ENCODE measurements around the gene LAMTOR4.

LAMTOR4 gene

DNA sequence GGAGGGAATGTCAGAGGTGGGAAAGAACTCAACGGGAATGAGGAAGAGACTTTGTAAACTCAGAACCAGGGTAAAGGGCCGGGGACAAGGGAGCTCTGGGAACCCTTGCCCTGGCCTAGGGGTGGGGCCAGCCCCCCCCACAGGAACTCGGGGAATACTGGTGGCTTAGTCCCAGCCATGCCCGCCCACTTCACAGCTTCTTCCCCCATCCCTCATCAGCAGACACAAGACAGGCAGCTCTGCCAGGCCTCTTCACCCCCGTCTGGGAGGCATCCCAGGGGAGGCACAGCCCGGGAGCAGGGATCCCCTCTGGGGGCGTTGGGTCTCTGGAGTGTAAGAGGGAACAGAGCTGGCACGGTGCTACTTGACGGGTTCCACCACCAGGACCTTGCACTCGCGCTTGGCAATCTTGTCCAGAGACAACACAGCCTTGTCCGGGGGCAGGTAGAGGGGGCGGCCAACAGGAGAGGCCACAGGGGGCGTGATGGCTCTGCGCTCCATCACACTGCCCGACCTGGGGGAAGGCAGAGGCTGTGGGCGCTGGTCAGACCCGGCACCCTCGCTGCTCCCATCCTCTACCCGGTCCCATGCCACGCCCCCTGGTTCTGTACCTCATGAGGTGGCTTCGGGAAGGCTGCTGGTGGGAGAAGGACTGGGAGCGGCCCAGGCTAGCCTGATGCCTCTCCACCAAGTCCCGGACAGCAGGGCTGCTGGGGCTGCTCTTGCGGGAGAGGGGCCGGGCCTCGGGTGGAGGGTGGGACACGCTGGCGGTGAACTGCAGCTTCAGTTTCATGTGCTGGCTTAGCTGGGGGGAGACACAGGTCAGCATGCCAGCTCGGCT lies 6.2 kb downstream of the LAMTOR4 start:
- DNase-seq, result no peak

DNA sequence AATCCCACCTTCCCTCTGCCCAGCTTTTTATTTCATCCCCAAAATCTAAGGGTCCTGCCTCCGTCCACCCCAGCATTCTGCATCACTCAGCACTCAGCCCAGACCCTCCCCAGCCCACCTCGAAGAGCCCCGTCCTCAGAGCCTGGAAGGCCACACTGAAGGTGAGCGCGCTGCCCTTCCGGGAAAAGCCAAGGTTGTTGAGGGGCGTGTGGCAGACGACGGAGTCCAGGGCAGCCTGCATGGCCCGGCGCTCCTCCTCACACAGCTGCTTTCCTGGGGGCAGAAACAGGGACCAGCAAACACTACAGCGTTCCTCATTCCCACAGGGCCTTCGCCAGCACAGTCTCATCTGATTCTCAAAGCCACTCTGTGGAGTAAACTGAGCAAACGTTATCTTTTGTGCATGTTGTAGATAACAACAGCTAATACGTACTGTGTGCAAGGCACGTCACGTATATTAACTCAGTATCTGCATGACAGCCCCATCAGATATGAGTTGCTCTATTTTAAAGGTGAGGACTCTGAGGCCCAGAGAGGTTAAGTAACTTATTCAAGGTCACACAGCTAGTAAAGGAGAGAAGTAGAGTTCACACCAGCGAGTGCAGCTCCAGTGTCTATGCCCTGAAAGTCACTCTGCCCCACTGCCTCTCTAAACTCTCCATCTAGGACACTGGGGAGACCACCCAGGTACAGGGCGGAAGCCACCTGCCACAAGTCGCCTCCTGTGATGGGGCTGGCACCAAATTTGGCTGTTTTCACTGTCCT lies 7.0 kb downstream of the LAMTOR4 start:
- DNase-seq, result no peak

DNA sequence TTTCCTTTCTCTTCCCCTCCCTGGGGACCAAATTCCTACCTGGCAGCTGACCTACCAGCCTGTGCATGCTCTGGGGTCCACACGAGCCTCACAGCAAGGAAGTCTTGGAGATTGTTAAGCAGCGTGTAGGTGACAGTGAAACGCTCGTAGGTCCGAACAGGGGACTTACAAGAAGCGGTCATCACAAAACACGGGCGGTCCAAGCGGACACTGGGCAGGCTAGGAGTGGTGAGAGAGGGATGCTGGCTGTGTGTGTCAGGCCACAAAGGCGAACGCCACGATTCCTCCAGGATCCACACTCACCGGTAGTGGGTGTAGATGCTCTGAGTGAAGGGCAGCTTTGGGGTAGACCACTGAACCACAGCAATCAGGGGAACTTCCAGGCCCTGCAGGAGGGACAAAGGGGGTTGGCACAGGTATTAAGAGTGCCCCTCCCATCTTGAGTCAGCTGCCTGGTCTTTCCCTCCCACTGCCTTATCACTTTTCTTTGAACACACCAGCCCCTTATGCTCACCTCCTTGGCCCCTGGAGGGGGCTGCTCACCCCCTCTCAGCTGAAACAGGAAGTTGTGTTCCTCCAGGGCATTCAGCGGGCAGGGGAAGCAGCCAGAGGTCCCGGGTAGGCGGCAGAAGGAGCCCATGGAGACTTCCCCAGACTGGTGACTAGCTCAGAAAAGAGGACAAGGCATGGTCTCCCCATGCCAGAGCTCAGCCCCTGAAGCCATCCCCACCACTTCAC lies 7.8 kb downstream of the LAMTOR4 start:
- DNase-seq, result no peak

DNA sequence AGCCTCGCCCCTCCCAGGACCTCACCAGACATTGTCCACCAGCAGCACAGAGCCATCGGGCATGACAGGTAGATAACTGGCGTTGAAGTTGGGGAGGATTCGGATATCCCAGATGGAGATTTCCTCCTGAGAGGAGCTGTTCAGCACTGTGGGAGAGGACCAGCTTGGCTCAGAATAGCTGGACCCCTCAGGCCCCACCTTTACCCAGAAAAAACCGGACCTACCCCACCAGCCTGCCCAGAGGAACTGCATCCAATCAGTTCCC lies 8.3 kb downstream of the LAMTOR4 start:
- no peak for DNase-seq

DNA sequence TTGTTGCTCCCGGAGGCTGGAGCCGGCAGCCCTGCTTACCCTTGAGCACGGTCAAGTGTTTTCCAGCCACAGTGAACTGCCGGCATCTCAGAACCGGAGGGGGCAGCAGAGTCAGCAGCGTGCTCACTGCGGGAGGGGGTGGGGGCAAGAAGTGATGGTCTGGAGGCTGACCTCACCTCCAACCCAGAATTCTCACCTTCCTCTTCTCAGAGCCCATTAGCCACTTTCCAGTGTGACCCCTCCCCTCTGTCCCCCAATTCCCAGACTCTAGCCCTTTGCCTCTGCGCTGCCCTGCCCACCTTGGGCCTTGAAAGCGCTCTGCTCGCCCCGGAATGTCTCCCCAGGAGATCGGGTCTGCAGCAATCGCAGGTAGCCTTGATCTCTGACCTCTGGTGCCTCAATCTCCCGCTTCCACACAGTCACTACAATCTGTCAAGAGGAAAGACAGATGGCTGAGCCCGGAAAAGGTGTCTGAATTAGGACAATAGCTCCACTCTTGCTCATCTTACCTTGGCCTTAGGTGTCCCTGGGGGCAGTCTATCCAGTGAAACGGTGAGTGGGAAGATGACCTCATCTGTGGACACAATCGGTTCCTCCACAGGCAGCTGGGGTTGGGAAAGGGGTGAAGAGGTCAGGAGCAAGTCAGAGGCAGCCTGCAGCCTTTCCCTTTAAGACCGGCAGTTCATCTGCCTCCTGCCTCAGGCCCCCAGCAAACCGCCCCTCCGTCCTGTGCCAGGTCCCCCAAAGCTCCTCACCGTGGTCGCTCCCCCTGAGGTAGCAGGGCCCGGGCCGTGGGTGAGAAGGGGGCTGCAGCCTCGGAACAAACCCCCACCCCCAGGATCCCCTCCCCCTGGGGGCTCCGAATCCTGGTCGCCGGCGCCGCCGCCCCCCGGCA lies 8.9 kb downstream of the LAMTOR4 start:
- DNase-seq, result peak; percentile 28

DNA sequence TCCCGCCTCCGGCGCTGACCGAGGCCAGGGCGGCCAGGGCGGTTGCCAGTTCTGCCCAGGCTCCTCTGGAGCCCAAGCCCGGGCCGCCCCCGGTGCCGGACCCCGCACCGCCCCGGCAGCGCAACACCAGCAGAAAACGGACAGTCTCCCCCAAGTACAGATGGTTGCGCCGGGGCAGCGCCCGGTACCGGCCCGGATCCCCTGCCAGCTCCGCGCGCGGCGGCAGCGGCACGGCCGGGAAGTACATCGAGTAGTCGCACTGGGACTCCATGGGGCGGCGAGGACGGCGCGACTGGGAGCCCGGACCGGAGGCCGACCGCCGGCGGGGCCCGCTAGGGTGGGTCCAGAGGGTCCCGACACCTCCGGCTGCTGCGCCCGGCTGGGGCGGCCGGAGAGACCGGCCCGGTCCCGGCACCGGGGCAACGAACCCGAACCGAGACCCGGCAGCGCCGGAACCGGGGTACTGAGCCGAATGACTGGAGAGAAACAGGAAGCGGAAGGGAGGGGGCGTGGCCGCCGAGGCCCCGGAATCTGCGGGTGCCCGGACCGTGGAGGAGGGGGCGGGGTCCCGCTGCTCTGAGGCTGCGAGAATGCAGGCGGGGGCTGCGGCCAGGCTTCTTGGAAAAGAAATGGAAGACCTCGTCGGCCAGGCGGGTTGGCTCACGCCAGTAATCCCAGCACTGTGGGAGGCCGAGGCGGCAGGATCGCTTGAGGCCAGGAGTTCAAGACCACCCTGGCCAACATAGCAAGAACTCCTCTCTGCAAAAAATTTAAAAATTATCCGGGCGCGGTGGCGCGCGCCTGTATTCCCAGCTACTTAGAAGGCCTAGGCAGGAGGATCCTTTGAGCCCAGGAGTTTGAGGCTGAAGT lies 9.7 kb downstream of the LAMTOR4 start, which contains the start of gene TRAPPC14:
Gene TRAPPC14, minus strand, starts transcription at position 495 of the 870 bp plus-strand sequence. Its CDS starts 224 bp downstream, at position 271.
- peak; percentile 77 for DNase-seq

DNA sequence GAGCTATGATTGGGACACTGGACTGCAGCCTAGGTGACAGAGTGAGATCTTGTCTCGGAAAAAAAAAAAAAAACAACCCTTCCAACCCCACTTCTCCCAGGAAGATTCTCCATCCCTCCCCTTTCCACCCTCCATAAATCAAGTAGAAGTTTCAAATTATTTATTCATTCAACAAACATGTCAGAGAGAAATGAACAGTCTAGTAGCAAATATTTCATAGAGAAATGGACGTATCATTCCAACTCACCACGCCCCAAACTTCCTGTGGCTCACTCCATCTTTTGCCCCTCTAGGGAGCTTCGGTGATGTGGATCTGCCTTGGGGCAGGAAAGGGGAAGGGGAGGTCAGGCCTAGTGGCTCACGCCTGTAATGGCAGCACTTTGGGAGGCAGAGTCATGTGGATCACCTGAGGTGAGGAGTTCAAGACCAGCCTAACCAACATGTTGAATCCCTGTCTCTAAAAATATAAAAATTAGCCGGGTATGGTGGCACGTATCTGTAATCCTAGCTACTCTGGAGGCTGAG lies 10.4 kb downstream of the LAMTOR4 start:
- DNase-seq, result no peak

DNA sequence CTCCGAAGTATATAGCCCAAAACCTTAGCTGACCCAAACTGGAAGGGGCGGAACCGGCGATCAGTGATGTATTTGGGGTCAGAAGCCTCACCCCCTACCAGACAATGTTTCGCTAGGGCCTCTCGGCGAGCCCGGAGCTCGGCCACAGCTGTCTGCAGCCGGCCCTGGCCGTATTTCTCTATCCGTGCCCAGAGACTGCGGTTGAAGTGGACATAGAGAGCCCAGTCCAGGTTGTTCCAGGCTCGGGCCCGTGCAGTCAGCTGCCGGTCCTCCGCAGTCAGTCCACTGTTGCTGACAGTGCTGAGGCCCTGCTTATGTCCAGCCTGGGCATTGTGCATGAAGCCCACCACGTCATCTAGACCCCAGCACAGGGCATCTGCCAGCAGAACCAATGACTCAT lies 11.3 kb downstream of the LAMTOR4 start:
- DNase-seq, result no peak

DNA sequence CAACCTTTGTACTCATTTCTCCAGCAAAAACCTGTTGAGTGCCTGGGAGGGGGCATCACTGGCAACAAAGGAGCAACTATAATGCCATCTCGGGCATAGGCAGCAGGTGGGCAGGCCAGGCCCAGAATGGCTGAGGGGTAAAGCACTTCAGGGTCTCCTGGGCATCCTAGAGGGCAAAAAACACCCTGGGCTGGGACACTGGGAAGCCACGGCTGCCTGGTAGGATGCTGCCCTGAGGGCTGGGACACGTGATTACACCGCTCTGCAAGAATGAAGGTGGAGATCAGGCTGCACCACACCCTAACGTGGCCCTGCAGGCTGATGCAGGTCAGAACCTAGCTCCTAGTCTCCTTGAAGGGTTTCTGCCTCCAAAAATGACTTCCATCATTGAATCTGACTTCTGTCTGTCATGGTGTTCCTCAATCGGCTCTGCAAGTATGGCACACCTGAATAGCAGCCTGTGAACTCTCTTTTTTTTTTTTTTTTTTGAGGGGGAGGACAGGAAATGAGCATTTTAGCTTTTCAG lies 14.4 kb downstream of the LAMTOR4 start:
- DNase-seq, result no peak

DNA sequence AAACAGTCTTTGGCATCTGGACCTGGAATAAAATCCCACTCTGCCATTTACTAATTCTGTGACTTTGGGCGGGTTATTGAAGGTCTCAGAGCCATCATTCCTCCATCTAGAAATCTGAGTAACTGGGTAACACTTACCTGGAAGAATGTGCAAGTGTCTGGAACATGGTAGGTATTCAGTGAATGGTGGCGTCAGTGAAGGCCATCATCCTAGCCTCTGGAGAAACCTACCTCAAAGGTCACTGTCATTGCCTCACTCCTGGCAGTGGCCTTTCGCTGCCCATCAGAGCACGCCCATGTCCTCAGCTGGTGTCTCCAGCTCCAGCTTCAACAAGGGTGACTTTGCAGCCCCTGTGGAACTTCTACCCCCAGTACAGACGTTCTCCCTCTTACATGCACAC lies 15.2 kb downstream of the LAMTOR4 start:
- DNase-seq, result no peak

DNA sequence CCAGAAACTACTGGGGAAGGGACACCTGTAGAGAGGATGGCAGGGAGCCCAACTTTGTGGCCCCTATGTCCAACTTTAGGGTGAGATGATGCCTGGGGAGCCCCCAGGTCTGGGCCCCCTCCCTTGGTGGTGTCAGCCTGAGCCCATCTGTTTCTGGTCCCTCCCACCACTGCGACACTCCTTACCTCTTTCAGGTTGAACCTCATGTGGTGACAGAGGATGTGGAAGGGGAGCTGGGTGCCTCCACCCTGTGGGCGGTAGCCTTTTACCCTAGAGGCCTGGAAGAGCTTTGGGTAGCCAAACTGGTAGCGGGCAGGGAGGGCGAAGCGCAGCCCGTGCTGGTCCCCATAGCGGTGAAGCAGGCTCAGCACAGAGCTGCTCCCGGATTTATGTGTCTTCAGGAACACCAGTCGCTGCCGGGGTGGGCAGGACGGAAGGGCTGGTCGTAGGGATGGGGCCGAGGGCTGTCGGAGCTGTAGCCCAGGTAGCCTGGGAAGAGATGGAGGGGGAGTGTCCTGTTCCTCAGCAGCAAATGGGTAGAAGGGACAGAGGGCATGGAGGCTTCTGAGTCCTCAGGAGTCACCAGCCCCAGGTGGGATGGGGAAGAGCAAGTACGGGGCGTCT lies 17.7 kb downstream of the LAMTOR4 start:
- DNase-seq, result no peak

DNA sequence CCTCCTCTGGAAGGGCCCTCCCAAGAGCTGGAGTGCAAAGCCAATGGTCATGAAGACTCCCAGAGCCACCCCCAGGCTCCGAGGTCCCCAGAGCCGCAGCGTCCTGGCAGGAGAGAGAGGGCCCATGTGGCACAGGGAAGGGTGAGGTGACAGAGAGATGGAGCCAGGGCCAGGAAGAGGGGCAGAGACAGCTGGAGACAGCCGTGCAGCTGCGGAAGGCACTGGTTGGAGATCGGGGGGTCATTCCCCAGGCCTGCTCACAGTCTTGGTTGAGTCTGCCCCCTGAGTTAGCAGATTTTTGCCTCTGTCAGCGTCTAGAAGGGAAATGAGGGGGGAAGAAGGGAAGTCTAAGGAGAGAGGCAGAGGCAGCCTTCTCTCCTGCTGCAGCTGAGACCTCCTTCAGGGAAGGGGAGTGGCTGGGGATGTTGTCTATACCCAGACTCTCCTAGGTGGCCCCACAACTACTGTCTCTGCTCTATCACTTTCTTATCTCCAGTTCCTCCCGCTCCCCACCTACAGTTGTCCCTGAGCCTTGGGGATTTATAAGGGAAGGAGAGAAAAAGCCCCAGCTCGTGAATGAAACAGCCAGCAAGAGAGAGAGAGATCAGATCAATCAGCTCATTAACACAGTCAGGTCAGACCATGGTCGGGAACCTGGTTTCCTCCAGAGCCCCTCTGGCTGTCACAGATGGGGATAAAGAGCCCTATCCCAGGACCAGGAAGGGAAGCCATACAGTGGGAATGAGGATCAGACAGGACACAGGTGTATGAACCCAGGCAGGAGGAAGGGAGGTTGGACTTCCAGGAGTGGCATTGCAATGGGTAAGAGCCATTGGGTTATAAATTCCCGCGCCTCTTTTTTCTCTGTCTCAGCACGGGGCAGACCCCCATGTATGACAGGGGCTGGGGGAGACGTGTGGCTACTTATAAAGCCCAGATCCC lies 18.5 kb downstream of the LAMTOR4 start:
- DNase-seq, result no peak

DNA sequence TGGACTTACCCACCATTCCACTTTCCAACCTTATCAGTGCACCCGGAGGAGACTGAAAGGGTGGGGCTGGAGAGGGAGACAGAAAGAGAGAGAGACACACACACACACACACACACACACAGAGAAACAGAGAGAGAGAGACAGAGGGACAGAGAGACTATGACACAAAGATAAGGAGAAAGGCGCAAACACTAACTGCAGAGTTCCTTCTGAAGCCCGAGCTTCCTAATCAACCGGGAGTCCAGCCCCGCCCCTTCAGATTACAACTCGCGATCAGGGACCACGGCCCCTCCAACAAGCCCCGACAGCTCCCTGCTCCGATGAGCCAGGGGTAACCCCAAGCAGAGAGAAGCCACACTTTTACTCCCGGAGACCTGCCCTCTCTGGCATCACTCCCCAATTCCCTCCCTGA lies 19.2 kb downstream of the LAMTOR4 start:
- DNase-seq, result no peak

DNA sequence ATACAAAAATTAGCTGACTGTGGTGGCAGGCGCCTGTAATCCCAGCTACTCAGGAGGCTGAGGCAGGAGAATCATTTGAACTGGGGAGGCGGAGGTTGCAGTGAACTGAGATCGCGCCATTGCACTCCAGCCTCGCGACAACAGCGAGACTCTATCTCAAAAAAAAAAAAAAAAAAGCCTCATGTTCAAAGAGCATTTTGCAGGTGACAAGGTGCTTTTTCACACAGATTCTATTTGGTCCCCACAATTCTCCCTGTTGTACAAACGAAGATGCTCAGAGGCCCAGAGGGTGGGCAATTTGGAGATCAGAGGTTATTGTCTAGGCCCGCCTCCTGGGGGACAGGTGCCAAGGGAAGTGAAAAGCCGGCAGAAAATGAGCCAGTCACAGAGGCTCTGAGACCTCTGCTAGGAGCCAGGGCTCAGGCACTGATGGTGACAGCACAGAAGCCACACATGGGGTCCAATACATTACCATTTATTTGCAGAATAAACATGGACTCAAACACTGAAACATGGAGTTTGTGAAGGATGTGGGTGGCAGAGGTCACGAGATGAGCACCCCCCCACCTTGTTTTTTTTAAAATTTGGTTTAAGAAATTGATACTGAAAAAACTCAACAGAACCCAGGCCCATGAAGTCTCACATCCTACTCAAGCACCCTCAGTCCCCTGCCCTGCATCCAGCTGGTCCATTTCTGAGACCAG lies 20.6 kb downstream of the LAMTOR4 start:
- no peak for DNase-seq

DNA sequence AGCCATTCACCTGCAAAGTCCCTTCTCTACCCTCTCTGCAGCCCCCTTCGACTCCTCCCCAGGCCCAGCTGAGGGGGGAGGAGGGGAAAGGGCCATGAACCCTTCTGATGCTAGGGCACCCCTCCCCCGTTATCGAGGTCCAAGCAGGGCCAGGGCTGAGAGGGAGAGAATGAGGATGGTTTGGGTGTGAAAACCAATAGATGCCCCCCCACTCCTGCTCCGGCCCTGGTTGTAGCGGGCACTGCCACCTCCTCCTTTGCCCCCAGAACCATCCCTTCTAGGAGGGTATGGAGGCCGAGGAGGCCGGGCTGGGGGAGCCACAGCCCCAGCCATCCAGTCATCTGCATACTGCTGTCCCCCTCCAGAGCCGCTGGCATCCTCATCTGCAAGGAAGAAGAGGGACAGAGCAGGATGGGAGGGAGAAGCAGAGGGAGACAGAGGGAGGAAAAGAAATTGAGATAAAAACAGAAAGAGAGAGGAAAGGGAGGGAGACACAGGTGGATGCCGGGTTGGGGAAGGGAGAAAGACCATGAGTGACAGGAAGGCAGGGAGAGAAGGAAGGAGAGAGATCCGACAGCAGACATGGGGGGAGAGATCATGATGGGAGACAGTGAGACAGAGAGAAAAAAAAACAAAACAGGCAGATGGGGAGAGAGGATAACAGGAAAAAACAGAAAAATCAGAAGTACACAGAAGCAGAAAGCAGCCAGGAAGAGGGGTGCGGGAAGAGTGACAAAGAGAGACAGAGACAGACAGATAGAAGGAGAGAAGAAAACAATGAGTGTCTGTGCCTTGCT lies 21.6 kb downstream of the LAMTOR4 start:
- no peak for DNase-seq

DNA sequence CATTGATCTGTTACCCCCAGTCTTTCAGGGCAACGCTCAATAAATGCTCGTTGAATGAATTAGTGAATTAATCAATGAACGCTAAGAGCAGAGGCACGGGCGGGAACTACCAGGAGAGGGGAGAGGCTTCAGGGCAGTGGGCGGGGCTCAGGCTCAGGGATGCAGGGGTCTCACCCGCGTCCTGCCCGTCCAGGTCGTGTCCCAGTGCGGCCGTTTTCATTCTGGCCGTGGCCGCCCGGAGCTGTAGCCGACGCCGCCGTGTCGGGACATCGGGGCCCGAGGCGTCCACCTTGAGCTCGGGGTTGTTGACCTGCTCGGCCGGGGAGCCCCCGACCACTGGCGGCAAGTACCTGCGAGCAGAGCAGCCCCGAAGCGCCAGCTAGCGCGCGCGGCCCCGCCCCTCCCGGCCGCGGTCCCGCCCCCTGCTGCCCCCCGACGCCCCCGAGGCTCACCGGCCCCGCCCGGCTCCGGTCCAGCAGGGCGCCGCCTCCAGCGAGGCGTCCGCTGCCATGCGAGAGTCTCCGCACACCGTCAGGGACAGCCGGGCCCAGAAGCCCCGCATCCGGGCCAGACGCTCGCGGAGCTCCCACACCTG lies 22.5 kb downstream of the LAMTOR4 start:
- no peak for DNase-seq

DNA sequence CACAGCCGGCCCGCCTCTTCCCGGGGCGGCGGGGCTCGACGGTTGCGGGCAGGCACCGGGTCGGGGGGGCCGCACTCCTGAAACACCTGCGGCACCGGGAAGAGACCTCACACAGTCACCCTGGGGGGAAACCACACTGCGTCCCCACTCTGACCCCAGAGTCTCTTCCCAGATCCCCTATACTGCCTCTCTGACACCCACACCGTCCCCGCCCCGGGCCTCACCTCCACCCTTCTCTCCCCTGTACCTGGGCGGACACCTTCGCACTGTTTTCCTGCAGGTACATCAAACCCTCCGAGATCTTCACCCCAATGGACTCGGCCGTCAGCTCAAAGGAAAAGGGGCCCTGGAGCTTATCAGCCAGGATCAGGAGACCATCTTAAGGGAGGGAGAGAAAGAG lies 23.1 kb downstream of the LAMTOR4 start:
- no peak for DNase-seq
